Limb (tissue), 2 donors: ENCODE results near the gene CACNA1A.
A peak's percentile ranks its signal among the peaks of the same experiment; 100 is the strongest.
"Not testable (repeated sequence)": the region's sequence is repeated elsewhere in the genome, so short reads cannot be mapped to it uniquely, and the experiment has no call there.

Source experiments
- DNase-seq, 2 donors: peaks; one replicate each; pipeline ENCODE4 v3.0.0-alpha.2; 2016; ENCODE audit errors: extremely low spot score in 2 of 2

CACNA1A gene

GRCh38 chr19:13206587-13206986, 299.7 kb downstream of the CACNA1A start:
- no peak for DNase-seq

- DNase-seq, result not testable (repeated sequence)
Measured at GRCh38 chr19:13202112-13202511, 304.2 kb downstream of the CACNA1A start.

- DNase-seq, result no peak
Measured at GRCh38 chr19:13198634-13199033, 307.6 kb downstream of the CACNA1A start.

- DNase-seq, result no peak
Measured at GRCh38 chr19:13195678-13196077, 310.6 kb downstream of the CACNA1A start.

GRCh38 chr19:13190781-13191540, 315.3 kb downstream of the CACNA1A start:
- no peak for DNase-seq

- no peak for DNase-seq
Measured at GRCh38 chr19:13189600-13189999, 316.7 kb downstream of the CACNA1A start.

- no peak for DNase-seq
Measured at GRCh38 chr19:13187419-13187818, 318.9 kb downstream of the CACNA1A start.

- not testable (repeated sequence) for DNase-seq
Measured at GRCh38 chr19:13186688-13187087, 319.6 kb downstream of the CACNA1A start.

- not testable (repeated sequence) for DNase-seq
Measured at GRCh38 chr19:13185763-13186657, 320.3 kb downstream of the CACNA1A start.

- not testable (repeated sequence) for DNase-seq
Measured at GRCh38 chr19:13184926-13185325, 321.4 kb downstream of the CACNA1A start.

GRCh38 chr19:13181747-13182388, 324.4 kb downstream of the CACNA1A start:
- DNase-seq, result peak; percentile 68 to 80

GRCh38 chr19:13178291-13178690, 328.0 kb downstream of the CACNA1A start:
- DNase-seq, result not testable (repeated sequence)

GRCh38 chr19:13177584-13177983, 328.7 kb downstream of the CACNA1A start:
- DNase-seq, result not testable (repeated sequence)

GRCh38 chr19:13176345-13176744, 329.9 kb downstream of the CACNA1A start:
- DNase-seq, result no peak

- DNase-seq, result no peak
Measured at GRCh38 chr19:13173139-13173737, 333.0 kb downstream of the CACNA1A start.

GRCh38 chr19:13172346-13173138, 333.7 kb downstream of the CACNA1A start:
- peak in 1 of 2 donors; percentile 59 for DNase-seq

- no peak for DNase-seq
Measured at GRCh38 chr19:13171146-13171545, 335.1 kb downstream of the CACNA1A start.

GRCh38 chr19:13169769-13170168, 336.5 kb downstream of the CACNA1A start:
- peak in 1 of 2 donors; percentile 40 for DNase-seq

GRCh38 chr19:13166151-13166550, 340.1 kb downstream of the CACNA1A start:
- not testable (repeated sequence) for DNase-seq

GRCh38 chr19:13165162-13165997, 340.9 kb downstream of the CACNA1A start:
- peak in 1 of 2 donors; percentile 32 for DNase-seq
